Ureter (tissue), 1 donor: ENCODE data around the gene CACNA1D. TPM values are rescaled to one million over a fixed set of nuclear protein-coding genes. Genes with fewer than 3 reads are reported as not detected.
A peak's percentile ranks its signal among the peaks of the same experiment; 100 is the strongest.

Experiments used
- DNase-seq: peaks from one replicate; pipeline ENCODE4 v3.0.0-alpha.2; 2020; ENCODE audit warnings: low spot score
- total RNA-seq: library from RNA; stranded (reverse); gene quantifications from one replicate; pipeline ENCODE4 v1.2.4, GENCODE V29; 2023
- donor health status: DM: yes; HTN: yes; CAD: no.

The CACNA1D gene
- total RNA-seq, 1 donor from 2014 or later = 84.4 TPM

DNA sequence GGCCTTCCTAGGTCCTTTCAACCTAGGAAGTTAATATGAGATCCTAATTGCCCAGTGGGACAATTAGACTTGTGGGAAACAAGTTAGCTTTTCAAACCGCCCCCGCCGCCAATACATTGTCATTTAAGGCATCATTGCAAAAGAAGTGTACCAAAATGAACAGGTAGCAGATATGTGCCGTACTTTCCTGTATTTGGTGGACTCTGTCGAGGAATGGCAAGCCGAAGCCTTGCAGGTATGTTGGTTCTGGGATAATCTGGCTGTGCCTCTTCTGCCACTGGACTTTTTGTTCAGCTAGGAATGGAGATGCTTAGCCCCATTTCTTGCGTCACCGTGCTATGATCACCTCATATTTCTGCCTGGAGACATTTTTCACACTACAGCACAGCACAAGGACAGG, 157.5 kb downstream of the CACNA1D start:
- no peak for DNase-seq

DNA sequence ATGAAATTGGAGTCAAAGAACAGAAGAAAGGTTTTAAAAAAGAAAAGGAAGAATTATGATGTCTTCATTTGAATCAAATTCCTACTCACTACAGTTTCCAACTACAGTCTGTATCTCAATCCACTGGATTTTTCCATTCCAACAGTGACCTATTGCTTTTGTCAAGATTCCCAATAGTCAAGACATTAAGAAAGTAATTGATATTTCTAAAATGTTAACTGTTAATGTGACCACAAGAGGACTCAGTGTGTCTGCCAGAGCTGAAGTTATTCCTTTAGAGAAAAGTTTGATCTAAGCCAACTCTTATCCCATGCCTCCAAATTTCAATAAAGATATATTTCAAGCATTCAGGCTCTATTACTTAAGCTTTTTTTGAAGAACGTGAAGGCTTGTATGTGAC, 163.2 kb downstream of the CACNA1D start:
- no peak for DNase-seq

DNA sequence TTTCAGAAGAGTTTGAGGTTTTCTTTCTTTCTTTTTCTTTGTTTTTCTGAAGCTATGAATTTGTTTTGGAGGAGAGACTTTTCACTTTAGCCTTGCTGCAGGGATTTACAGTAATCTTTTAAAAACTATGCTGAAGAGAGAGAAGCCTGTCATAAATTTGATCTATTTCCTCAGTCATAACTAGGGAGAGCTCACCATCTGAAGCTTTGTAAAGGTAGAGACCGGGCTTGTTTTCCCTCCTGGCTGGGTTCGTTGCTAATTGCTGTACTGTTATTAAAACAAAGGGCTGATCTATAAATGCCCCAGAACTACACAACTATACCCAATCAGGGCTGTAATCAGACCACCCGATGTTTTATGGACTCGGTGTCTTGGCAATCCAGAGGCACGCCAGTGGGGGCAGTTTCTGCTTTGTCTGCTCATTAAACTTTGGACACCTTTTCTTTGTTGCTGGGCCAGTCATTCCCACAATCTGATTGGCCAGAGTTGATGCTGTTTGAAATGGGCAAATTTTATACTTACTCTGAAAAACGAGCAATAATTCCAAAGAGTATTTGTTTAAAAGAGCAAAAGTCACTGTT, 164.3 kb downstream of the CACNA1D start:
- DNase-seq = no peak

DNA sequence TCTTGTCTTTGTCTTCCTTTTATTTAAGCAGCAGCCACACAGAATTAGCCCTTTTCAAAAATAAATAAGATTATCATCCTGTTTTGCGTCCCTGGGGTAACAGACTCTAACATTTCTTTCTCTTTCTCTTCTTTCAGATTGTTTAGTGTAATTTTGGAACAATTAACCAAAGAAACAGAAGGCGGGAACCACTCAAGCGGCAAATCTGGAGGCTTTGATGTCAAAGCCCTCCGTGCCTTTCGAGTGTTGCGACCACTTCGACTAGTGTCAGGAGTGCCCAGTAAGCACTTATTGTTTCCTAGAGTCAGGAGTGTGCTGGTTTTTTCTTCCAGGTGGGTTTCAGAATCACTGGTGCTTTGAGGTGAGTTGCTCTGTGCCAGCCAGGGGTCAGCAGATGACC, 165.6 kb downstream of the CACNA1D start:
- DNase-seq = no peak

DNA sequence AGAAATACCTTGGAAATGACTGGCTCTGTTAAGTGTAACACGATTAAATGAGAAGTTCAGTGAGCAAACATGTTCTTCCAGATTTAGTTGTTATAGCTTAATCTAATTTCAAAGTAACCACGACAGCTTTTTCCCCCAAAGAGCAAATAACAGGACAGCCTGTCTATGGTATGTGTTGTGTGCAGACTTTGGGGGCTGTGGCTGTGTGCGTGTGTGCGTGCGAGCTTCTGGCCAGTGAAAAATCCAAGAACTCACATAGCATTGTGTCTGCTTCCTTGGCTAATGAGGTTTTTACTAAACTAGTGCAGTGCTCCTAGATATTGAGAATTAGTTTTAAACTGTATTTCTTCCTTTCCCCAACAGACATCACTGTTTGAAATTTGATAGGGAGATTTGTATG, 167.1 kb downstream of the CACNA1D start:
- no peak for DNase-seq

DNA sequence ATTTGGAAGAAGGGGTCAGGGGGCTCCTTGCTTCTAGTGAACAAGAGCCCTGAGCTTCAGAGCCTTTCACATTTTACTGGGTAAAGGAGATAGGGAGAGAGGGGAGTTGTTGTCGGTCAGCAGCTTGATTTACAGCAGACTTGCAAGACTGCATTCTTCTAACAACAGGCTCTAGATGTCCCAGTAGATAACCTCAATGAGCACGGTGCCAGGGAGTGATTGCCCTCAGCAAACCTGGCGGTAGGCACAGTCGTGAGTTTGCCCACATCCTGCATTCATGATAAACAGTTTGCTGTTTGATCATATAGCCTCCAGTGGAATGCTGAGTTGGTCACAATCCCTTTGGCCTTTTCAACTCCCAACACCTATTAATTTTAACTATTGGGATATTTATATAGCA, 170.4 kb downstream of the CACNA1D start:
- DNase-seq = peak; percentile 63

DNA sequence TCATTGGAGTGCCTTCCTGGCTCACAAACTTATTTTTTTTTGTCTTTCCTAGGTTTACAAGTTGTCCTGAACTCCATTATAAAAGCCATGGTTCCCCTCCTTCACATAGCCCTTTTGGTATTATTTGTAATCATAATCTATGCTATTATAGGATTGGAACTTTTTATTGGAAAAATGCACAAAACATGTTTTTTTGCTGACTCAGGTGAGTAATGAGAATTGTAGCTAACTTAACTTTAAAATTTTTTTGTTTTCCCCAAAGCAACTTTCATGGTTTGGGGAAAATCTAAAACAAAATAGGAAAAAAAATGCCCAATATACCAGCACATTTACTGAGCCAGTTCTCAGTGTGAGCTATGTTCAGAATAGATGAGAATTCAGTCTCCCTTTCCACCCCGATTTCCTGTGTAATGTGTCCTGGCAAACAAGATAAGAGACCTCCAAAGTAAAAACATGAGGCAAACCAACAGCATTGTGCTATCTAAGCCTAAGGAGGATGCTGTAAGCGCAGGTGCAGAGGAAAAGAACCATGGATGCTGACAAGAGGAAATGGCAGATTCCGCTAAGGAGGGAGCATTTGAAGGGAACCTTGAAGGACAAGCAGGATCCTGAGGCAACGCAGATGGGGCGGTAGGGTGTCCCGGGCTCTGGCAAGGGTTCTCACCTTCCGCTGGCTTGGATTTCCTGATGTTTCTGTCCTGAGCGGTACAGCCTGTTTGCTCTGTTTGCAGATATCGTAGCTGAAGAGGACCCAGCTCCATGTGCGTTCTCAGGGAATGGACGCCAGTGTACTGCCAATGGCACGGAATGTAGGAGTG, 171.4 kb downstream of the CACNA1D start:
- no peak for DNase-seq

DNA sequence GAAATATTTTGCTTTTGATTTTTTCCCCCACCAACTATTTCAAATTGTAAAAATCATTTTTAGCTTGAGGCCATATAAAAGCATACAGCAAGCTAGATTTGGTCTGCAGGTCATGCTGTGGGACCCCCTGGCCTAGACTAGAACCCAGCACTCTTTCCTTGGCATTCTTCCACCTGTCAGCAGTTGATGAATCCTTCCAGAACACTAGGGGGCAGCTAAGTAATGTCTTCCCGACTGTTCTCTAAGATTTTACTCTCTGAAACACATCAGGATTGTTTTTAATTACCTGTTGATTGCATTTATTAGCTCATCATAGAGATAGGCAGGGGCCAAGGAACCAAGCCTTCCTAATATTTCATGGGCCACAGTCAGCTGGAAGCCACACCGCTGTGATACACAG, 174.5 kb downstream of the CACNA1D start:
- no peak for DNase-seq

DNA sequence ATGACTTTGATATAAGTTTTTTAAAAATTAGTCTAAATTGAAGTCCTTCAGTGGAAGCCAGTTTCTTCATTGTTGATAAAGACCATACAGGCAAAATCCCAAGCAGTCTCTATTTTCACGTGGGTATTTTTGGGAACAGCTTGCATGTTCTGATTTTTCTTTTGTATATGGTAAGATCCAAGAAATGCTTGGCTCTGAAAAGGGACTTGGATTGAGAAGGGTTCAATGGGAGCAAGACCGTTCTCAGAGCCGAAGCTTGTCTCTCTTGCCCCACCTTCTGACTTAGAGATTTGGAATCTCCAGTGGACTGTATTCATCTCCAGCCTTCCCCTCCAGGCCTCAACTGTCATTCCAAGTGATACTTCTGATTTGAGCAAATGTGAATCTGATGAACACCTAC, 176.3 kb downstream of the CACNA1D start:
- DNase-seq = no peak

DNA sequence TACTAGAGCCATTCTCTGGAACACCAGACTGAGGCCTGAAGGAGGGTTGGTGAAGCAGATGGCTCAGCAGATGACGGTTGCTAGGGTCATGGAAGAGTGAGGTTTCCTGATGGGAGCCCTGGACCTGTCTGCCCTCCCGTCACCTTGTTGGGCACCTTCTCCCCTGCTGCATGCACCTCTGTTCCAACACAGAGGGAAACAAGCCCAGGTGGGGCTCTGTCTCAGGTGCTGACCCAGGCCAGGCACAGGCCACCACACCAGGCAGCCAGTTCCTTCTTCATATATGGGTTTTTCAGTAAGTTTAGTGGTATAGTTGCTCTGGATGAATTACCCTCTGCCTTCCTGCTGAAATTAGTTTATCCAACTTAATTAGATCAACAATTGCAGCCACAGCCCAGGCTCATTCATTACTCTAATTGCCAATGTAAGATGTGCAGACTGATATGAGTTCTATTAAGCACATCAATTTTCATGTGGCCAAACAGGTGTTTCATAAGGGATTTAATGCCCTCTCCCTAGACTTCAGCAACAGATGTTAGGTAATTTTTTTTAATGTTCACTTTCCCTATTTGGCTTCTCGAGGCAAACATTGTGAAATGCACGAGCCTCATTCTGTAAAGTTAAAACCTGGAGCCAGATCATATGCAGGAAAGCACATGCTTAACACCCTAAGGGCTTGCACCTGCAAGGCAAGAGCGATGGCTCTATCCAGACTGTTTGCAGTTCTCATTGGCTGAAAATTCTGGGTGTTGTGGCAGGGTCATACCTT, 177.0 kb downstream of the CACNA1D start:
- no peak for DNase-seq

DNA sequence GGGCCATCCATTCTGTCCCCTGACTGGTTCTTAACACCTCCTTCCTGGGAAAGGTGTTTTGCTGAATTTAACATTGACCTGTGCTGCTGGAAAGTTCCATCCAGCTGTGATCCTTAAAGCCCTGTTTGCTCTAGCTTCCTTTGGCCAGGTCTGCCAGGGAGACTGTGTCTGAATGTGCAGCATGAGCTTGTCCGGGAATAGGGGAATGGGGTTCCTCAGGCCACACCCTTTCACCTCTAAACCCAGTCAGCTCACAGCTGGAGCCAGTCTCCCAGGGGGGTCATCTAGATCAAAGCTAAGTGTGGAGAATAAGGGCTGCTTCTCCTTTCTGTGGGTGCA, 177.5 kb downstream of the CACNA1D start:
- no peak for DNase-seq

DNA sequence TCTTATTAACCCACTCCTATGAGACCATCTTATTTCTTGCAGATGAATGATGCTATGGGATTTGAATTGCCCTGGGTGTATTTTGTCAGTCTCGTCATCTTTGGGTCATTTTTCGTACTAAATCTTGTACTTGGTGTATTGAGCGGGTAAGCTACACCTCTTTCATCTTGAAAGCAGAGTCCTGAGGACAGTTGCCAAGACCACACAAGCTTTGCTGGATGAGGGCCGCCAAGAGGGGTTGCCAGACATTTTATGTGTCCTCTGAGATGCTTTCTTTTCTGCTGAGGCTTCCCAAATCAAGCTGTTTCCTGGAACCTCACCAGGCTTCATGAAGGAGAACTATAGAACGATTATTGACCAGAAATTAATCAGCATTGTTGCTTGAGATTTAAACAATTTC, 178.6 kb downstream of the CACNA1D start:
- peak; percentile 66 for DNase-seq

DNA sequence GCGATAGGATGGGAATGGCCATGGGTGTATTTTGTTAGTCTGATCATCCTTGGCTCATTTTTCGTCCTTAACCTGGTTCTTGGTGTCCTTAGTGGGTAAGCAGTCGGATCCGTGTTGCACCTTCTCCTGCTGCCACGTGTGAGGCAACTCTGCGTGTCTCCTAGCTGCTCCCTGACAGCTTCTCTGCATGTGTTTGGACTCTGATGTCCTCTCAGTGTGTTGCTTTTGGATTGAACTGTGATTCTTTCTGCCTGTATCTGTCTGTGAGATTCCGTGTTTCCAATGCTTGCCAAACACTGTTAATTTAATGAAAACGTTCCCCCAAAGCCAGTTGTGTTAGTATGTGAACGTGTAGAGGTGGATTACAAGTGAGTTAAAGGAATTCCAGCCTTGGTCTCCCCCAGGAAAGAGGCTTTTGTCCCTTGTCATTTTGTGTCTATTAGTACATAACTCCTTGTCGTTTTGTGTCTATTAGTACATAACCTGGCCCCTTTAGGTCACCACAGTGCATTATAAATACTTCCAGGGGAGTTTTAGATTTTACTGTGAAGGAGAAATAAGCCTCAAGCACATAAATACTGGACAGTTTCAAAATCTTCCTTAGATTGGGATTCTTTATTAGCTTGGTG, 179.4 kb downstream of the CACNA1D start:
- no peak for DNase-seq

DNA sequence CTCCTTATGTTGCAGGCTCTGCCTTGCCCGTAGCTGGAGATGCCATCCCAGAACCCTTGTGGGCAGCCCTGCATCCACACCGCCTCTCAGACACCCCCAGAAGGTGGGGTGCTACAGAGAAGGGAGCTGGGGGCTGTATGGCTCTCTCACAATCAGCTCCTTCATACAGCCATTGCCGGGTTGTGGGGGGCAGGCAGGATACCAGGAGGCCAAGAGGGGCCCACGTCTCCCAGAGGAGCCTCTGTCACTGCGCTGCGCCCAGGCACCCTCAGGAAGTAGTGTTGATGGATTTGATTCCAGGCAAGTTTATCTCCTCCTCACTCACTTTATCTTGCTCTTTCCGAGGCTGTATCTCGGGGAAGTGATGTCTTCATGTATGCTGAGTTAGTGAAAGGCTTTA, 180.2 kb downstream of the CACNA1D start:
- DNase-seq = no peak

DNA sequence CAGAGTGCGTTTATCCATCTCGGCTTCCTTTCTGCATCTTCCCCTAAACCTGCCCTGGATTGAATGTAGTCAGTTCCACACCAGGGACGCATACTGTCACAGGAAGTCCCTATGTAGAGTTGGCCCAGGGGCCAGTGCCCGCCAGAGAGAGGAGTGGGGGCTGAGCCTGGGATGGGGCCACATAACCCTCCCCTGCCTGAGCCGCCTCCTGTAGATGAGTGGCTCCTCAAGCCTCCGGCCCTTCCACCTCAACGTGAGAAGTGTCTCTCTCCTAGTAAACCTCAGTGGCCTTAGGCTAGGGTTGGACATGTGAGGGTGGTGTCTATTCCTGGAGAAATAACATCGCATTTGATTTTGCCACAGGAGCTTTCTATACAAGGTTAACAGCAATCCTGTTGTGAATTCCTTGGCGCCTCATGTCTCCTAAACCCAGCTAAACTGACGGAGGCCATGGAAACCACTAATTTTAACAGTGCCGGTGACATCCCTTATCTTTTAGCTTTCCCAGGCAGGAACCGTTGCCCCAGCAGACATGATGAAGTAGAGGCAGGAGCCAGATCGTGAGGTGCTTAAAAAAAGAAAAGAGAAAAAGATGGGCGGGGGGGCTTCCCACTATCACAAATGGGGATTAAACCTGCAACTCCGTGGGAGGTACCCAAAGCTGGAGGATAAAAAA, 180.7 kb downstream of the CACNA1D start:
- DNase-seq = no peak

DNA sequence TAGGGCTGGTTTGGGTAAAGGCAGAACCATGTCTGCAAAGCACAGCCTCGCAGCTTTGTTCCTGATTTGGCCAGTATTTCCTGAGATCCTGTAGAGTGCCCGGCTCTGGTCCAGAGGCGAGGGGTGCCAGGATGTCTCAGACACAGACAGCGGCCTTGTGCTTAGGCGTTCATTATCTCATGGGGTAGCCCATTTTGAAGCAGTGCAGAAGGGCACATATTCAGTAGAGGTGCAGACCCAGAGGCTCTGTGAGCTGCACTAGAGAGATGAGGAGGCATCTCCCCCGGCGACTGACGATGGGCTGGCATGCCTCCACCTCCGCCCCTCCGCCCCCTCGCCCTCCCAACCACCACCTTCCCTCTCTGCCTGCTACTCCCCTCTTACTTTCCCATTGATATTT, 181.5 kb downstream of the CACNA1D start:
- DNase-seq = no peak

DNA sequence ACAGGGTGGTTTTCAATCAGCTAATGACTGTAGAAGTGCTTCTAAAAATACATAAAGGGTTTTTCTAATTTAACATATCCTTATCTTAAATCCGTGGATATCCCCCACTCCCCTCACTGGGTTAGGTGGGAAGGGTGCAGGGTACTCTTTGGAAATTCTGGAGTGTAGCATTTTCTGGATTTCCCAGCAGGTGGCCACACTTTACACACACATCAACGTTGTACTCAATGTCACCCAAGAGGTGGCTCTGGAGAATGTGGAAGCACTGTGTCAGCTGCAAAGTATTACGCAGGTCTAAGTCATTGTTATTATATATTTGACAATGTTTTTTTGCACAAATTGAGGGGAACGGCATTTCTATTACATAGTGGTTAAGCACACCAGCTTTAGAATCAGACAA, 183.0 kb downstream of the CACNA1D start:
- DNase-seq = no peak

DNA sequence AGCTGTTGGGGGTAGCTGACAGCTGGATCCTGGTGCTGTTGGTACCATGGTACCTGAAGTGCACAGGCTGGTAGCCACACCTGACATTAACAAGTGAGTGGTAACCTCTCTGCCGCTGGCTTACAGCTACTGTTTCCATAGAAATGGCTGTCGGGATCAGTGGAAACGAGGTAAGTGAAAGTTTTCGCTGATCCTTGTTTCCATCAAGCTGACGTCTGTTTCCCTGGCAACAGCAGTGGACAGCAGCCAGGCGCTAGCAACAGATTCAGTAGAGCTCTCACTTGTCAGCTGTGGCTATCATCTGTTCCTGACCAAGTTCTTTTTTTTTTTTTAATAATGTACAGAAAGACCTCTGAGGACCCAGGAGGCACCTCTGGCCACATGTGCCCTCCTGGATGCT, 185.6 kb downstream of the CACNA1D start:
- no peak for DNase-seq

DNA sequence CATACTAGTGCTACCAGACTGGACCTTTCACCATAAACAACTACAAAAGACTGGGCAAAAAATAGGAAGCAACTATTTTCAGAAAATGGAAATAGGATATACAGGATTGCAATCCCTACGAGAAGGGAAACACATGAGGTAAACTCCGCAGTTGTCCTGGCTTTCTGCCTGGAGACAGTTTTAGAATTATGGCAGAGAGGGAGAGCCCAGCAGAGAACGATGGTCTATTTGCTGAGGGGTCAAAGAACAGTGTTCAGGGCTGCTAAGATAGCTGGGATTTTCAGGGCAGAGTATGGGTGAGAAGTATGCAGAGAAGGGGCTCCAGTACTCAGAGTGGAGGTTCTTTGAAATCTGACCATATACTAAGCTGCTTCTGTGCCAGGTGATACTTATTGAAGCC, 188.4 kb downstream of the CACNA1D start:
- no peak for DNase-seq

DNA sequence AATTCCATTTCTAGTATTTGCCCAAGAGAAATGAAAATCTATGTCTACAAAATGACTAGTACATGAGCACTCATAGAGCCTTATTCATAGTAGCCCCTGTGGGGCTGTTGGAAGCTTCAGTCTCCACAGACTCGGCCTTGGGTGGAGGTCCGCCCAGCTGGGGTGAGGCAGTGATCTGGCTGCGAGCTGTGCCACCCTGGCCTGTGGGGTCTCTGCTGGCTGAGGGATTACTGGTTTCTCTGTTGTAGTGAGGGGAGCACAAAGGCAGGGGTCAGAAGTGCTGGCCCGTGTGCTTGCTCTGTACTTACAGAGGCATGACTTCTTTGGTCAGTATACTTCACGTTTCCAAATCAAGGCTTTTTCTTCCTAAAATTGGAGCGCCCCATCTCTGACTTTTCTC, 193.7 kb downstream of the CACNA1D start:
- no peak for DNase-seq

DNA sequence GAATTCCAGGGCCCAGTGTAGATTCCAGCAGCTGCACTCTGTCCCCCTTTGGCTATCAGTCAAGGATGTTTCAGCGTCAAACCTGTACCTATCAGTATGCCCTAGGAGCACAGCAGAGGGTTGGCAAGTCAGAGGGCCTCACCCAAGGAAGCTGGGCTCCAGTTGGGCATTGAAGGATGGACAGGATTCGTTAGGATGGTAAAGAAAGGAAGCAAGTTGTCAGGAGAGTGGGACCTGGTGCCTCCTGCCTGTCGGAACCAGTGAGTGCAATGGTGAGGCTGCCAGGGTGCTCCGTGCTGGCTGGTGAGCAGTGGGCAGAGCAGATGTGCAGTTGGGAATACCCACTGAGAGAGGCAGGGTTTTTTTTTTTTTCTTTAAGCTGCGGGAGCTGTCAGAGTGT, 194.6 kb downstream of the CACNA1D start:
- peak; percentile 38 for DNase-seq

DNA sequence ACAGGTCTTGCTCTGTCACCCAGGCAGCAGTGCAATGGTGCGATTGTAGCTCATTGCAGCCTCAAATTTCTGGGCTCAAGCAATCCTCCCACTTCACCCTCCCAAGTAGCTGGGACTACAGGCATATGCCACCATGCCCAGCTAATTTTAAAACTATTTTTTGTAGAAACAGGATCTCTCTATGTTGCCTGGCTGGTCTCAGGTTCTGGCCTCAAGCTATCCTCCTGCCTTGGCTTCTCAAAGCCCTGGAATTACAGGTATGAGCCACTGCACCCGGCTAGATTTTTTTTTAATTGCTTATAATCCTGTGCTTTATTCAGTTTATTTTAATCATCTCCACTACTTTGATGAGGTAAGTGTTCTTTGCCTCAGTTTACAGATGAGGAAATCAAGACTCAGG, 195.3 kb downstream of the CACNA1D start:
- no peak for DNase-seq
